SJSA1 (cell line): Measurements from ENCODE around the gene CCDC88B. TPM values are rescaled to one million over a fixed set of nuclear protein-coding genes. Genes with fewer than 3 reads are reported as not detected.
A peak's percentile ranks its signal among the peaks of the same experiment; 100 is the strongest.

Source experiments
- DNase-seq, 2 experiments: peaks; one replicate each; pipeline ENCODE4 v3.0.0-alpha.2; 2015 to 2020; ENCODE audit warnings: low spot score in 2 of 2, low read depth in 1 of 2
- H3K27ac ChIP-seq: fragments of 250-450 bp; sonication (Bioruptor Pico); 2 replicates; pipeline ENCODE4 v1.5.1; 2020; ENCODE audit warnings: mild to moderate bottlenecking, moderate library complexity
- H3K27me3 ChIP-seq: fragments of 250-450 bp; sonication (Bioruptor Pico); replicated peaks from 2 replicates; pipeline ENCODE4 v1.5.1; 2020; ENCODE audit warnings: mild to moderate bottlenecking, moderate library complexity
- H3K36me3 ChIP-seq: fragments of 250-450 bp; sonication (Bioruptor Pico); 2 replicates; pipeline ENCODE4 v1.5.1; 2020; ENCODE audit warnings: mild to moderate bottlenecking
- H3K4me1 ChIP-seq: fragments of 250-450 bp; sonication (Bioruptor Pico); replicated peaks from 2 replicates; pipeline ENCODE4 v1.6.1; 2021; ENCODE audit warnings: mild to moderate bottlenecking
- H3K4me3 ChIP-seq: fragments of 250-450 bp; sonication (Bioruptor Pico); 2 replicates; pipeline ENCODE4 v1.5.1; 2020; ENCODE audit warnings: mild to moderate bottlenecking
- H3K9me3 ChIP-seq: fragments of 250-450 bp; sonication (Bioruptor Pico); replicated peaks from 2 replicates; pipeline ENCODE4 v1.5.1; 2020; ENCODE audit warnings: mild to moderate bottlenecking
- total RNA-seq: library from RNA; depleted of rRNA; stranded (reverse); fragments of >200 nt; shearing (Covaris generic); gene quantifications from 2 replicates; pipeline ENCODE4 v1.2.3, GENCODE V29; 2014

Gene CCDC88B
- total RNA-seq, 1 experiment from 2014 or later = 2.2 TPM

- peaks cover 54% of the 10 kb centered on the region for H3K36me3 ChIP-seq
- H3K4me1 ChIP-seq = peaks cover 45% of the 10 kb centered on the region
- peak in 1 of 2 experiments; percentile 52 for DNase-seq
- H3K9me3 ChIP-seq = no peaks in the 10 kb centered on the region
- peak overlapping the region; percentile 93 for H3K4me3 ChIP-seq
- no peaks in the 10 kb centered on the region for H3K27me3 ChIP-seq
- no peak overlapping the region for H3K27ac ChIP-seq
These were observed 19.9 kb downstream of the CCDC88B start for GRCh38 chr11:64359712-64360445.

- H3K4me3 ChIP-seq = no peak overlapping the region
- peaks cover 40% of the 10 kb centered on the region for H3K4me1 ChIP-seq
- peaks cover 60% of the 10 kb centered on the region for H3K36me3 ChIP-seq
- H3K27ac ChIP-seq = no peak overlapping the region
- H3K9me3 ChIP-seq = no peaks in the 10 kb centered on the region
- H3K27me3 ChIP-seq = no peaks in the 10 kb centered on the region
- peak in 1 of 2 experiments; percentile 47 for DNase-seq
These were observed 20.5 kb downstream of the CCDC88B start for GRCh38 chr11:64360448-64360921.

- peak in 1 of 2 experiments; percentile 53 for DNase-seq
- Histone ChIP-seq H3K4me1 (peaks cover 41% of the 10 kb centered on the region), H3K27me3 (no peaks in the 10 kb centered on the region), H3K4me3 (no peak overlapping the region), H3K27ac (no peak overlapping the region), H3K9me3 (no peaks in the 10 kb centered on the region), H3K36me3 (peaks cover 72% of the 10 kb centered on the region)
These were observed 21.7 kb downstream of the CCDC88B start for GRCh38 chr11:64361659-64362058.

GRCh38 chr11:64362339-64362738, 22.3 kb downstream of the CCDC88B start:
- Histone ChIP-seq H3K36me3 (peaks cover 79% of the 10 kb centered on the region), H3K4me3 (no peak overlapping the region), H3K4me1 (peaks cover 34% of the 10 kb centered on the region), H3K27ac (no peak overlapping the region), H3K9me3 (no peaks in the 10 kb centered on the region), H3K27me3 (no peaks in the 10 kb centered on the region)
- no peak for DNase-seq

GRCh38 chr11:64364435-64364834, 24.4 kb downstream of the CCDC88B start:
- H3K4me3 ChIP-seq = no peak overlapping the region
- peaks cover 4% of the 10 kb centered on the region for H3K9me3 ChIP-seq
- H3K36me3 ChIP-seq = peaks cover 96% of the 10 kb centered on the region
- H3K27ac ChIP-seq = no peak overlapping the region
- DNase-seq = no peak
- no peaks in the 10 kb centered on the region for H3K27me3 ChIP-seq
- H3K4me1 ChIP-seq = peaks cover 13% of the 10 kb centered on the region

GRCh38 chr11:64364911-64365310, 24.9 kb downstream of the CCDC88B start:
- DNase-seq = no peak
- peaks cover 98% of the 10 kb centered on the region for H3K36me3 ChIP-seq

GRCh38 chr11:64366751-64367150, 26.7 kb downstream of the CCDC88B start:
- no peaks in the 10 kb centered on the region for H3K27me3 ChIP-seq
- peaks cover 90% of the 10 kb centered on the region for H3K36me3 ChIP-seq
- H3K4me3 ChIP-seq = no peak overlapping the region
- H3K4me1 ChIP-seq = 0 out of 2 replicates have a peak, but pooled peaks cover 4% of the 10 kb centered on the region
- H3K27ac ChIP-seq = no peak overlapping the region
- H3K9me3 ChIP-seq = peaks cover 6% of the 10 kb centered on the region
- no peak for DNase-seq

More at GRCh38 chr11:64364911-64365310, 24.9 kb downstream of the CCDC88B start:
- Histone ChIP-seq H3K27me3 (no peaks in the 10 kb centered on the region), H3K4me3 (no peak overlapping the region), H3K27ac (no peak overlapping the region), H3K9me3 (peaks cover 6% of the 10 kb centered on the region), H3K4me1 (peaks cover 8% of the 10 kb centered on the region)

- Histone ChIP-seq H3K27me3 (no peaks in the 10 kb centered on the region), H3K4me1 (0 out of 2 replicates have a peak, but pooled peaks cover 4% of the 10 kb centered on the region), H3K4me3 (no peak overlapping the region), H3K36me3 (peaks cover 82% of the 10 kb centered on the region), H3K9me3 (peaks cover 6% of the 10 kb centered on the region), H3K27ac (no peak overlapping the region)
- no peak for DNase-seq
These were observed 28.1 kb downstream of the CCDC88B start for GRCh38 chr11:64367931-64368672.

GRCh38 chr11:64368673-64369074, 28.7 kb downstream of the CCDC88B start:
- no peak overlapping the region for H3K27ac ChIP-seq
- H3K9me3 ChIP-seq = peaks cover 6% of the 10 kb centered on the region
- no peaks in the 10 kb centered on the region for H3K27me3 ChIP-seq
- peak in 1 of 2 experiments; percentile 58 for DNase-seq
- H3K4me3 ChIP-seq = no peak overlapping the region
- peaks cover 76% of the 10 kb centered on the region for H3K36me3 ChIP-seq
- H3K4me1 ChIP-seq = 0 out of 2 replicates have a peak, but pooled peaks cover 4% of the 10 kb centered on the region

- Histone ChIP-seq H3K4me1 (0 out of 2 replicates have a peak, but pooled peaks cover 4% of the 10 kb centered on the region), H3K9me3 (peaks cover 6% of the 10 kb centered on the region), H3K4me3 (no peak overlapping the region), H3K27me3 (no peaks in the 10 kb centered on the region), H3K36me3 (peaks cover 67% of the 10 kb centered on the region), H3K27ac (no peak overlapping the region)
- DNase-seq = peak in 1 of 2 experiments; percentile 57
These were observed 29.7 kb downstream of the CCDC88B start for GRCh38 chr11:64369440-64370421.

GRCh38 chr11:64371201-64371600, 31.2 kb downstream of the CCDC88B start:
- H3K36me3 ChIP-seq = peaks cover 52% of the 10 kb centered on the region
- 0 out of 2 replicates have a peak, but pooled peaks cover 4% of the 10 kb centered on the region for H3K4me1 ChIP-seq
- H3K9me3 ChIP-seq = peaks cover 6% of the 10 kb centered on the region
- H3K27ac ChIP-seq = no peak overlapping the region
- no peaks in the 10 kb centered on the region for H3K27me3 ChIP-seq
- H3K4me3 ChIP-seq = no peak overlapping the region
- DNase-seq = peak in 1 of 2 experiments; percentile 54

- H3K4me3 ChIP-seq = no peak overlapping the region
- H3K27me3 ChIP-seq = no peaks in the 10 kb centered on the region
- peaks cover 44% of the 10 kb centered on the region for H3K36me3 ChIP-seq
- no peaks in the 10 kb centered on the region for H3K4me1 ChIP-seq
- DNase-seq = no peak
- peaks cover 6% of the 10 kb centered on the region for H3K9me3 ChIP-seq
- no peak overlapping the region for H3K27ac ChIP-seq
These were observed 32.0 kb downstream of the CCDC88B start for GRCh38 chr11:64372021-64372420.
